Cerebellar cortex (tissue), 1 donor: ENCODE measurements around the gene CHCHD10.

ENCODE experiments used
- DNase-seq: peaks from one replicate; pipeline ENCODE4 v3.0.0-alpha.2; 2015; ENCODE audit warnings: low spot score

Gene CHCHD10

DNA sequence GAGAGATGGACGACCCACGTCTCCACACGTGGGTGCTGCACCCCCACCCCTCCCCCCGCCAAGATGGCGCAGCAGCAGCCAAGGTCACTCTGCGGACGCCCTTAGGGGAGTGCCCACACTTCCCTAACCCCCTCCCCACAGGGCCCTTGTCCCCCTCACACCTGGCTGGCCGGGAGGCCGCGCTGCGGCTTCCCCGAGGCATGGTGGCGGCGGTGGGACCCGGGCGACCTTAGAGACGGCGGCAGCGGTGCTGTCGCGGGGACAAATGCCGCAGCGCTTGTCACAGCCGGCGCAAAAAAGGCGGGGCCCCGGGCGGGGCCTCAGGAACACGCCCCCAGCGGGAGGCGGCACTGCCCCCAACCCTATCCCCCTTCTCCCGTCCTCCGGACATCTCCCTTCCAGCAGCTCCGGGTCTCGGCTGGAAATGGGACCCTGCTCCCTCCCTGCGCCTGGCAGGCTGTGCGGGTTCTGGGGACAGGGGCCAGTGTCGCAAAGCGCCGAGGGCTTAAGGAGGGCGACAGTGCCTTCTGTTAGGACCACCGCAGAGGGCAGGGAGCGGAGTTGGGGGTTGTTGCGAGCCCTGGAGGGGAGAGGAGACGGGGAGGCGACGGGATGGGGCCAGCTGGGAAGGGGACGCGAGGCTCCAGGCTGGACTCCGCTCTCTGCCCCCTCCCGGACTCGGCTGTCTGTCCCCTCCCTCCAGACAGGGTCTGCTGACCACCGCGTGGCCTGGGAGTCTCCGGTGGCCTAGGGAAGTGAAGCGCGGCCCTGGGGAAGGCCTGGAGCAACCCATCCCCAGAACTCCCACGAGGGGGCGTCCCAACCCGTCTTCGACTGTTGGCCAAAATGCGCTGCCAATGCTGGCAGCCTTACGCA, at the start of gene CHCHD10:
TSS of gene CHCHD10 (minus strand) at position 300 of the 876 bp plus-strand sequence. CDS start at position 202, 98 bp downstream.
- DNase-seq, result peak; percentile 78

DNA sequence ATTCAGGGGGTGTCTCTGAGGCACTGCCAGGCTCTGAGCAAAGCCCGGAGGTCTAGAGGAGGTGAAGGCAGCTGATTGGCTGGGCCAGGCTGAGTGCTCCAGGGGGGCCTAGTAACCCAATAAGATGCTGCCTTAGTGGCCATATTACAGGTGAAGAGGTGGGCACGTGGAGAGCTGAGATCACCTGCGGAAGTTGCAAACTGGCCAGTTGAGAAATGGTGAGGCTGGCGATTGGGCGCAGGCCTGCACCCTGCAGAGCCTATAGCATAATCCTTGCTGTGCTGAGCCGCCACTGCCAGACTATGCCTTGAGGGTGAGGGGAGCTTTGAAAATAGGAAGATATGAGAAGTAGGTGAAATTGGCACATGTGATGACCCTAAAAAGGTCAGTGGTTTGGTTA, 49.4 kb upstream of the CHCHD10 start:
- DNase-seq, result no peak

DNA sequence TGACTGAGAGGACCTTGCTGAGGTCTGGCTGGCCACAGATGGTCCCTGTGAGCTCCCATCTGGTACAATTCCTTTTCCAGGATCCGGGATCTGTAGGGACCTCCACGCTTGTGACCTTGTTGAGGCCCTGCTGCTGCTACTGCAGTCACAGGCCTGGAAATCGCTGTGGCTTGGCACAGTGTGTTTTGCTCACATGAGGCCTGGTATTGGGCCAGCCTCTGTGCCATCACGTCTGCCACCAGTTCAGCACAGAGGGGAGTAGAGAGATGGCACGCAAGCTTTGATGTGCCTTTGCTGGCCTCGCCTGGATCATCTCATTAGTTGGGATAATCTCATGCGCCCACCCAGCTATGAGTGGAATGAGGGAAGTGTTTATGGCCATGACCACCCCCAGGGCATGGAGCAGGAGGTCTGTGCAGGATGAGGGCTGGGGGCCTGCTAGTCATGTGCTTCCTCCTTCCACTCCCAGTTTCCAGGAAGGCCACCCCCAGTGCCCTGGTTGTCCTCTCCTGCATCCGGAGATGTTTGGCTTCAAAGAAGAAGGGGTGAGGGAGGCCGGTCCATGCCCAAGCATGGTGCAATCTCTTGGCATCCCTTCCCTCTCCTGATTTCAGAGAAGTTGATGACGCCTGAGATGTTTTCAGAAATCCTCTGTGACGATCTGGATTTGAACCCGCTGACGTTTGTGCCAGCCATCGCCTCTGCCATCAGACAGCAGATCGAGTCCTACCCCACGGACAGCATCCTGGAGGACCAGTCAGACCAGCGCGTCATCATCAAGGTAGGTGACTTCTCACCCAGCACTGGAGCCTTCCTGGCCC, 48.6 kb upstream of the CHCHD10 start:
- peak; percentile 98 for DNase-seq

DNA sequence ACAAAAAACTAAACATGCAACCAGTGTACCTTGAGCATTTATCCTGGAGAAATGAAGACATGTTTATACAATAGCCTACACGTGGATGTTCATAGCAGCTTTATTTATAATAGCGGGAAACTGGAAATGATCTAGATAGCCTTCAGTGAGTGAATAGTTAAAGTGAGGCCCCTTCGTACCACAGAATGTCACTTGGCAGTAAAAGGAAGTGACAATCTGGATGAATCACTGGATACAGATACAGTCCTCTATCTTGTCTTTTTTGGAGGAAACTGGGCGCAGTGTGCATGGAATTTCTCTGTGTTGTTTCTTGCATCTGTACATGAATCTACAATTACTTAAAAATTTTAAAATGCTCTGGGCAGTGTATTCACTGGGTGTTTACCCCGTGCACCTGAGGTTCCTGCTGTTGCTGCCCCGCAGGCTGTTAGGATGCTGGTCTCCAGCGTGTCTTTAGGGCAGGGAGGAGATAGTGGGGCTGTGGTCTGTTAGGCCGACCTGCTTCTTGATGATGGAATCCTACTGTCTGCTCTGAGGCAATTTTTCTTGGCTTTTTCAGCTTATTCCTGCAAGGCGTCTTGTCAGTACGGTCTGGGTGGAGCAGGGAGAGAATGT, 47.9 kb upstream of the CHCHD10 start:
- DNase-seq, result no peak

- DNase-seq, result no peak
Observed at GRCh38 chr22:23812378-23812777, 44.6 kb upstream of the CHCHD10 start.

GRCh38 chr22:23806837-23807236, 39.1 kb upstream of the CHCHD10 start:
- no peak for DNase-seq

DNA sequence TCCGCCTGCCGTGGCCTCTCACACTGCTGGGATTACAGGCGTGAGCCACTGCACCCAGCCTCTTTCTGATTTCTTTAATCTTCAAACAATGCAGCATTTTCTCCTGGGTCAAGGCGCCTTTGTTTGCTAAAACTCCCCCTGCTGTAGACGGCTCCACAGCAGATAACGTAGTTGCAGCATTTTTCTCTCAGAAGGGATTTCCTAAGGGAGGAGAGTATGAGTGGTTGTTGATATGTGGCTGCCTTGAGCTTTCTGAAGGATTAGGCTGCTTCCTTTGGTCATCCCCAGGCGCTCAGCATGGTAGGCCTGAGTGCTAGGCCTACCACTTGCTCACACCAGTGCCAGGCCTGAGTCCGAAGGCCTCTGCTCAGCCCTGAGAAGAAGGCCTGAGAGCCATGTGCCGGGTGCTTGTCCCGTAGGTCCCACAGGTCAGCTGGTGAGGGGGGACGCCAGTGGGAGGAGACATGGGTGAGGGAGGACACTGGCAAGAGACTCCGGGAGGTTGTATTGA, 37.1 kb upstream of the CHCHD10 start:
- no peak for DNase-seq

DNA sequence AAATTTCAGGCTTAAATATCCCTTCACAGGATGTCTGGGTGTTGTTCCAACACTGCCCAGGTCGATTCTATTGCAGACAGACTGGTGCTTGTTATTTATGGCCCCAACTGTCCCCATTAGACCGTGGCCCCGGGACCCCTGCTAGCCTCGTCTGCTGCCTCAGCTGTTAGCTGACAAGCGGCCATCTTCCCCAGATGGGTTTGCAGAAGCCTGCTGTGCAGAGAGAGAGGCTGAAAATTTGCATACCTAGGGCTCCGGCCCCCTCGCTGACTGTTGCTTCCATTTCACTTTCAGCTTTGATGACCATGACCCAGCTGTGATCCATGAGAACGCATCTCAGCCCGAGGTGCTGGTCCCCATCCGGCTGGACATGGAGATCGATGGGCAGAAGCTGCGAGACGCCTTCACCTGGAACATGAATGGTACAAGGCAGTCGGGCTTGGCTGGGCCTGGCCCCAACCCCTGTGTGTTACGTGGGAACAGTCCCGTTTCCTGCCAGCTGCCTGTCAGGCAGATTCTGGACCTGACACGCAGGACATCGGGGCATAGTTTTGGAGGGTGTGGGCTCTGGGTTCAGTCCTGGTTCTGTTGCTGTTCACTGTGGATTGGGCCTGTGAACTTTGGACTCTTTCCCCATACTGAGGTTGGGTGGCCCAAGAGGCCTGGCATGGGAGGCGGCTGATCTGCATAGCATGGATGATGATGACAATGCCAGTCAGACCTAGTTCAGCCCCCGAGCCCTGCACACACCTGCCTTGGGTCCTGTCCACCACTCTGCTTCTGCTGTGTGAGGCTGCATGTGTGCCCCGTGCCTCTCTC, 35.4 kb upstream of the CHCHD10 start:
- DNase-seq, result peak; percentile 98

DNA sequence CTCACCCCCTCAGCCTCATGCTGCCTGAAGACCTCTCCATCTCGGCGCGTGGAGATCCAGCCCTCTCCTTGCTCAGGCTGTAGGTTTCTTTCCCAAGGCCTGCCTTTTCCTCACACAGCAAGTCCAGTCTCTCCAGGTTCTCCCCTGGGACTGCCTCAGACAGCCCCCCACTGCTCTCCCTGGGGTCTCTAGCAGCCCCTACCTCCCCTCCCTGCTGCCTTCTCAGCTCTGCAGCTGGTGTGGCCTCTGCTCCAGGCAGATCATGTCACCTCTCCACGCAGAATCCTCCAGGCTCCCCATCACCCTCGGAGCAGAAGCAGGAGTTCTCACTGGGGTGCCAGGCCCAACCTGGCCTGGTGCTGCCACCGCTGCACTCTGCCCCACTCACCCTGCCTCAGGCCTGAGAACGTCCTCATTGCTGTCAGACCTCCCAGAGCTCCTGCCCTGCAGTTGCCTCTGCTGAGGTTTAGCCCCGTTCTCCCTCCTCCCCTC, 34.2 kb upstream of the CHCHD10 start:
- no peak for DNase-seq

- no peak for DNase-seq
Observed at GRCh38 chr22:23801238-23801821, 33.6 kb upstream of the CHCHD10 start.

- no peak for DNase-seq
Observed at GRCh38 chr22:23800297-23801237, 32.8 kb upstream of the CHCHD10 start.

- DNase-seq, result no peak
Observed at GRCh38 chr22:23796461-23796860, 28.7 kb upstream of the CHCHD10 start.

DNA sequence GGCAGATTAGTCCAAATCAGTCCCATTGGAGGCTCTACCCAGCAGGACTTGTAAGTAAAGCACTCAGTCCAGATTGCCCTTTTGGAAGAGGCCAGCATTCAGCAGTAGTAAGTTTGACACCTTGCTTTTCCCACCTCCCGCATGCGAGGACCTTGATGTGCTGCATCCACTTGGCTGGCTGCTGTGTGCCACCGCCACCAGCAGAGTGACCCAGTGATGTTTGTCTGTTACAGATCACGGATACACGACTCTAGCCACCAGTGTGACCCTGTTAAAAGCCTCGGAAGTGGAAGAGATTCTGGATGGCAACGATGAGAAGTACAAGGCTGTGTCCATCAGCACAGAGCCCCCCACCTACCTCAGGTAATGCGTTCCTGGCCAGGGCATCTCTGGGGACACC, 25.6 kb upstream of the CHCHD10 start:
- no peak for DNase-seq

DNA sequence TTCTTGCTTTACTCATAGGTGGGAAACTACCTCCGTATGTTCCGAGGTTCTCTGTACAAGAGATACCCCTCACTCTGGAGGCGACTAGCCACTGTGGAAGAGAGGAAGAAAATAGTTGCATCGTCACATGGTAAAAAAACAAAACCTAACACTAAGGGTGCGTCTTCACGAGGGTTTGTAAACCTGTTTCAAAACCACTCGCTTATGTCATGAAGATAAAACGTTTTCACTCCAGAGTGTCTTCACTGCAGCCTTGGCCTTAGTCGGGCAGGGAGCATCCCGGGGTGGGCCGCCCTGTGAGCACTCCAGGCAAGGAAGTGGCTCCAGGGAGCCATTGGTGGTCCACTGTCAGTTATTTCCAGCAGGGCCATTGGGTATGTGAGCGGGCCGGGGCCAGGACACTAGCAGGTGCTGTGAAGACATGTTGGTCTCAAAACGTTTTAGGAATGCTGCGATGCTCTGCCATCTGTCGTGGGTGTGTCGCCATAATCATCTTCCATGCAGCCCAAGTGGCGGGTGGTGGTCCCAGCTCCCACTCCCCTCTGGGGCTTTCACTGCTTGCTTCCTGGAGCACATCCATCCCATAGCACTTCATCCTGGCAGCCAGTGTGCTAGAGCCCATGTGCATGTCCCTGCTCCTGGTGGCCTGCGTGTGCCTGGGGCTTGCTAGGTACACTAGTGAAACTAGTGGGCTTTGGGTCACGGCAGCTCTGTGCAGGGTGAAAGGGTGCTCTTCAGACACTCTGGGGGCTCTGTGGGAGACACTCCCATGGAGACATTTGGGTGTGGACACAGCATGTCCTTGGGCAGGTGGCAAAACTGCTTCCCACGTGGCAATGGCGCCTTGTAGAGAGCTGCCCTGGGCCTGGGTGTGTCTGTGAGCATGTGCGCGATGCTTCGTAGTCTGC, 24.2 kb upstream of the CHCHD10 start:
- DNase-seq, result no peak

GRCh38 chr22:23790819-23791737, 23.3 kb upstream of the CHCHD10 start:
- peak; percentile 51 for DNase-seq

GRCh38 chr22:23789638-23790037, 21.9 kb upstream of the CHCHD10 start:
- DNase-seq, result no peak

DNA sequence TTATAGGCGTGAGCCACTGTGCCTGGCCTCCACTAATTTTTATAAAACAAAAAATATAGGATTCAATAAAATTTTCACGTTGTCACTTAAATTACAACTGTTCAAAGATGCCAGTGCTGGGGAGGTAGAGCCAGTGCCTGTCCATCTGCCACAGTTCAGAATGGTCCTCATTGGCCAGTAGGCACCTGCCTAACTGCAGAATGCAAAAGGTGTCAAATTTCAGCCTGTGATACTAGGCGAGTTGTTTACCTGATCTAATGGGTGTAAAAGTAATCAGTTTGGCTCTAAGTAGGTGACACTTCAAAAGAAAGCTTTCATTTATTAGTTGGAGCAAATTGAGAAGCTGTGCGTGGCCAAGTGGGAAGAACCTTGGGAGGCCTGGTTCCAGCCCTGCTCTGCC, 21.3 kb upstream of the CHCHD10 start:
- no peak for DNase-seq

DNA sequence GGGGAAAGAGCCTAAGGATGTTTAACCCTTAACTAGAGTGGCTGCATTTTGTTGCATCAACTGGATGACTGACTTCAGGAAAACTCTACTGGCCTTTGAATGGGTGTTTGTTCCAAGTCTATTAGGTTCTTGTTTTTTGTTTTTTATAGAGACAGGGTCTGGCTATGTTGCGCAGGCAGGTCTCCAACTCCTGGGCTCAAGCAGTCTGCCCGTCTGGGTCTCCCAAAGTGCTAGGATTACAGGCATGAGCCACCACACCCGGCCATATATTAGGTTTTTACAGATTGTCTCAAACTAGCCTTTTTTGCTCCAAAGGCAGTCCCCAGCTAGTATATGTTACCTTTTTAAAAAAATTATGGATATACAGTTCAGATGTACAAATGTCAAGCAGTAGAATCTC, 20.1 kb upstream of the CHCHD10 start:
- no peak for DNase-seq
